Activated CD8-positive, alpha-beta memory T cell treated with anti-CD3 and anti-CD28 coated beads for 24 hours (primary cell): ENCODE data around the gene COL4A4.
"Not testable (repeated sequence)": the region's sequence is repeated elsewhere in the genome, so short reads cannot be mapped to it uniquely, and the experiment has no call there.

Experiments used
- DNase-seq: peaks from one replicate; pipeline ENCODE4 v3.0.0-alpha.2; 2020

COL4A4 gene

GRCh38 chr2:227106845-227107759, 56.9 kb downstream of the COL4A4 start:
- no peak for DNase-seq

- no peak for DNase-seq
These were observed 60.4 kb downstream of the COL4A4 start for GRCh38 chr2:227103583-227103982.

GRCh38 chr2:227099340-227099739, 64.7 kb downstream of the COL4A4 start:
- DNase-seq = no peak

GRCh38 chr2:227098162-227098515, 65.9 kb downstream of the COL4A4 start:
- no peak for DNase-seq

- DNase-seq = no peak
These were observed 66.4 kb downstream of the COL4A4 start for GRCh38 chr2:227097495-227098161.

GRCh38 chr2:227095346-227095745, 68.7 kb downstream of the COL4A4 start:
- DNase-seq = no peak

GRCh38 chr2:227082286-227082685, 81.7 kb downstream of the COL4A4 start:
- no peak for DNase-seq

GRCh38 chr2:227079726-227080125, 84.3 kb downstream of the COL4A4 start:
- no peak for DNase-seq

- not testable (repeated sequence) for DNase-seq
These were observed 98.9 kb downstream of the COL4A4 start for GRCh38 chr2:227065065-227065464.

- DNase-seq = no peak
These were observed 105.1 kb downstream of the COL4A4 start for GRCh38 chr2:227058888-227059399.

- DNase-seq = no peak
These were observed 106.1 kb downstream of the COL4A4 start for GRCh38 chr2:227057743-227058447.

- no peak for DNase-seq
These were observed 106.9 kb downstream of the COL4A4 start for GRCh38 chr2:227057060-227057459.

- DNase-seq = no peak
These were observed 110.0 kb downstream of the COL4A4 start for GRCh38 chr2:227054006-227054405.

GRCh38 chr2:227052879-227053278, 111.1 kb downstream of the COL4A4 start:
- DNase-seq = no peak

GRCh38 chr2:227043981-227044380, 120.0 kb downstream of the COL4A4 start:
- no peak for DNase-seq

GRCh38 chr2:227038550-227039189, 125.3 kb downstream of the COL4A4 start:
- DNase-seq = no peak

GRCh38 chr2:227036527-227036926, 127.5 kb downstream of the COL4A4 start:
- DNase-seq = no peak

- no peak for DNase-seq
These were observed 128.2 kb downstream of the COL4A4 start for GRCh38 chr2:227035711-227036367.

GRCh38 chr2:227033471-227034148, 130.4 kb downstream of the COL4A4 start:
- DNase-seq = peak; percentile 59

- DNase-seq = no peak
These were observed 132.6 kb downstream of the COL4A4 start for GRCh38 chr2:227031379-227031778.

GRCh38 chr2:227030789-227031188, 133.2 kb downstream of the COL4A4 start:
- DNase-seq = no peak
